IPS DF 19.7 (cell line): ENCODE data around the gene DDR2.
"Not testable (repeated sequence)": the region's sequence is repeated elsewhere in the genome, so short reads cannot be mapped to it uniquely, and the experiment has no call there.

Experiments
- DNase-seq: peaks from one replicate; pipeline ENCODE4 v3.0.0-alpha.2; 2013; ENCODE audit warnings: low read depth, low spot score

The DDR2 gene

DNA sequence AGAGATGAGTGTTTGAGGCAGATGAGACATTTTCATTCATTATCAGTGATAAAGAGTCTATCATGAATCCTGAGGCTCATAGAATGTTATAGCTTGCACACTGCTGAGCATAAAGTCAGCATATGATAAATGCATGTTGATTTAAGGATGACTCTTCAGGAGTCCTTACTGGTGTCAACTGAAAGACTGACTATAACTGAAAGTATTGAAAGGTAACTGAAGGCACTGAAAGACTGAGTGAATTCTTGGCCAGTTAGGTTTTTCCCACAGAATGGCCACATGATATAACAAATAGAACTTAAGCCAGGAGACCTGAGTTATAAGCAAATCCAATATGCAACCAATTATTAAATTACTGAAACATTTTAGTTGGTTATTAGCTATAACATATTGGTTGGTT is 89.2 kb downstream of the DDR2 start:
- DNase-seq, result no peak

DNA sequence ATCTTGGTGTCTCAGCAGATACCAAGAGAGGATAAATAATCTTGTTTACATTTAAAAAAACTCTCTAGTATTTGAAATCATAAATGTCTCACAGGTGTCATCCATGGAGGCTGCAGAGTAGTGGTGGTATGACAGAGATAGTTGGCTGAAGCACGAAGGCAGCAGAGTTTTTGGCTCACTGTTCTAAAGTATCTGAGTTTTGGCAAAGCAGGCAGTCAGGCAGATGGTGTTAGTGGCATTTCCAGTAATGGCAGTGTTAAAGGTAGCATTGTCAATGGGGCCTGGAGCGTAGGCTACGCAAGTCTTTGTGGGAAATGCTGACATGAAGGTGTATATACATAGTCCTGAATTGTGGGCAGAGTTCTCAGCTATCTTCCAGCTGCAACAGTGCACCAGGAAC is 89.8 kb downstream of the DDR2 start:
- no peak for DNase-seq

DNA sequence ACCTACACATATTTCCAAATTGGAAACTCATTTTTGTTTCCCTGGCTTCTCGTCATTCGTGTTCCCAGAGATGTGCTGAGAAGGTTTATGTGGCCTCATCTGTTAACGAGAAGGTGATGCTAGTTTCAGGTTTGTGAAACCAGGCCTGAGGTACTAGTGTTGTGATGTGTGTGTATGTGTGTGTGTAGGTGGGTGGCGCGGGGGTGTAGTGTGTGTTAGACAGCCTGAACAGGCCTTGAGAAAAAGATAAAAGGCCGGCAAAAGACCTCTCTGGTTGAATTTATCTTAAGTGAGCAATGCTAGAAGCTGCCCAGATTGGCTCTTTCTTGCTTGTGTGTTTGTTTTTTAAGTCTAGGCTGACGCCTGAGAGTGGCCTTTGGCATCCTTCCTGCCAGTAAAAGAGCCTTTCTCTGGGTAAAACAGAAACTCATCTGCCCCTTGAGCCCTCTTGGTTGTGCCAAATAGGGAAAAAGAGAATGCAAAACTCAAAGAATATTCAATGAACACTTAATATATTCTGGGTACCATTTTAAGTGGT is 92.4 kb downstream of the DDR2 start:
- DNase-seq, result no peak

DNA sequence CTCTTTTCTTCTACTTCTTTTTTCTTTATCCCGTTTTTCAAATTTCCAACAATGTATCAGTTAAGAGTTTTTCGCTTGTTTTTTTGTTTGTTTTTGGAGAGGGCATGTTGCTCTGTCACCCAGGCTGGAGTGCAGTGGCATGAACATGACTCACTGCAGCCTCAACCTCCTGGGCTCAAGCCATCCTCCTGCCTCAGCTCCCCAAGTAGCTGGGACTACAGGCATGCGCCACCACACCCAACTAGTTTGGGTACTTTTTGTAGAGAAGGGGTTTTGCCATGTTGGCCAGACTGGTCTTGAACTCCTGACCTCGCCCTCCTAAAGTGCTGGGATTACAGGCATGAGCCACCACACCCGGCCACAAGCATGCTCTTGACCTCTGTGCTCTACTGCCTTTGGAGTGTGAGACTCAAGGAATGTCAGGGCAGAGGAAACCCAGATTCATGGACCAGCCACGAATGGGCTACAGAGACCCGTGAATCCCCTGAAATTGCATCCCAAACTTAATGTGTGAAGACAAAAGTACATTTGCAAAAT is 93.1 kb downstream of the DDR2 start:
- no peak for DNase-seq

DNA sequence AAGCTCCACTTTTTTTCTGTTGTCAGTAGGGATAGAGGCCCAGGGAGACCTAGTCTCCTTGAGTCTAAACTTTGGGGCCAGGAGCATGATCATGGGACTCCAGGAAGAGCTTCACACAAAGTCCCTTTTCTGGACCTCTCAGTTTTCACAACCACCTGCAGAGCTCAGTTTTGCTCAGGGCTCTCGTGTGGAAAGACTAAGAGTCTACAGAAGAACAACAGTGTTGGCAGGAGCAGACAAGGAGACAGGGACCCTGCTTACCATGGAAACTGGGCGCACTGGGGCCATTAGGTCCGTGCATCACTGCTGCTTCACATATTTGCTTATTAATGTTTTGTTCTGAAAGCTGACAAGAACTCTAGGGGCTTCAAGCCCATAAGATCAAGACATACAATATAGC is 94.3 kb downstream of the DDR2 start:
- DNase-seq, result no peak

DNA sequence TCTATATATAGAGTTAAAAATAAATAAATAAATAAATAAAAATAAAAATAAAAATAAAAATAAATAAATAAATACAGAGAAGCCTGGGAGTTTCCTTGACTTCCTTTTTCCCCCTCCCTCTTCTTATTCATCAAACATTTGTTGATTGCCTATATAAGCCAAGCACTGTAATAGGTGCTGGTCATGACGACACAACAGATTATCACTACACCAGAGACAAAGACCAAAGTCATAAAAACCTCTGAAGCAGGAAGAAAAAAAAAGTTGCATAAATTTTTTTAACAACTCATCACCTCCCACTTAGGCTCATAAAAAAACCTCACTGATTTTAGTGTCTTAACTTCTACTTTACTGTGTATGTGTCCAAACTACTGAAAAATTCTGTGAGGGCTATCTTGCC is 95.2 kb downstream of the DDR2 start:
- DNase-seq, result not testable (repeated sequence)

DNA sequence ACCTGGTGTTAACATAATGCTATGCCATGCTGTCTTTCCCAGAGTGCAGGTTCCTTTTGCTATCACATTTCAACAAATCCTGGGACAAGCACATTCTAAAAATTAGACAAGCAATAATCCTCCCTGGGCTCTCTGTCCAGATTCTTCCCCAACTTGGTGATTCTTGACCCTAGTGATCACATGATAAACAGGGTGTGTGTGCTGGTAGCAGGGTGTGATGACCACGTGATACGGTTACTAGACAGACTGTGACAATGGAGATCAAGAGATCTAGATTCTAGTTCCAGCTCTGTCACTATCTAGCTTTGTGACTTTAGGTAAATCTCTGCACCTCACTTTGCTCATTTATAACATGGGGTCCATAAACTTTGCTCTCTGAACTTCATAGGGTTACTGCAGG is 96.3 kb downstream of the DDR2 start:
- no peak for DNase-seq

DNA sequence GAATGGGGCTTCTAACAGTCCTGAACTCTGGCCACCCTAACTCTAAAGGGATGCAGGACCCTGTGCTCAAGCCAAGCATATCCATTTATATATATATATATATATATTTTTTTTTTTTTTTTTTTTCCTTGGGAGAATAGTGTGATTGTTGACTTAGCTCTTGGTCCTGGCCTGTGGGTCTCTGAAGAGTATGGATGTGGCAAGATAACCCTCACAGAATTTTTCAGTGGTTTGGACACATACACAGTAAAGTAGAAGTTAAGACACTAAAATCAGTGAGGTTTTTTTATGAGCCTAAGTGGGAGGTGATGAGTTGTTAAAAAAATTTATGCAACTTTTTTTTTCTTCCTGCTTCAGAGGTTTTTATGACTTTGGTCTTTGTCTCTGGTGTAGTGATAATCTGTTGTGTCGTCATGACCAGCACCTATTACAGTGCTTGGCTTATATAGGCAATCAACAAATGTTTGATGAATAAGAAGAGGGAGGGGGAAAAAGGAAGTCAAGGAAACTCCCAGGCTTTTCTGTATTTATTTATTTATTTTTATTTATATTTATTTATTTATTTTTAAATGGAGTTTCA is 97.0 kb downstream of the DDR2 start:
- DNase-seq, result not testable (repeated sequence)

DNA sequence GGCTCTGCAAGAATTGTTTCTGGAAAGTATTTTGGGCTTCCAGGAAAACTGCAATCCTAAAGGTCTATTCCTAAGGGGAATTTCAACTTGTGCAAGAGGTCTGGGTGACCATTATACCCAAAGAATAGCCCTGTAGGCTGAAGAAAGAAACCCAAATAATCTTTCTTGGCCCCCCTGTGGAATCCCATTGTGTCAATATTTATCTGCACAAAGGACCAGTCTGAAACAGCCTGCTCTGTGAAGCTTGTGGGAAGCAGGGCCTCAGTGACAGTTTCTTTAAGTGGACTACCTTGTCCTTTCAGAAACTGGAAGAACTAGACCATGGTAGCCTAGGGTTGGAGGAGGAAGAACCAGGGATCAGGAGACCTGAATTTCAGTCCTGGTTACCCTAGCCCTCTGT is 99.8 kb downstream of the DDR2 start:
- DNase-seq, result no peak

DNA sequence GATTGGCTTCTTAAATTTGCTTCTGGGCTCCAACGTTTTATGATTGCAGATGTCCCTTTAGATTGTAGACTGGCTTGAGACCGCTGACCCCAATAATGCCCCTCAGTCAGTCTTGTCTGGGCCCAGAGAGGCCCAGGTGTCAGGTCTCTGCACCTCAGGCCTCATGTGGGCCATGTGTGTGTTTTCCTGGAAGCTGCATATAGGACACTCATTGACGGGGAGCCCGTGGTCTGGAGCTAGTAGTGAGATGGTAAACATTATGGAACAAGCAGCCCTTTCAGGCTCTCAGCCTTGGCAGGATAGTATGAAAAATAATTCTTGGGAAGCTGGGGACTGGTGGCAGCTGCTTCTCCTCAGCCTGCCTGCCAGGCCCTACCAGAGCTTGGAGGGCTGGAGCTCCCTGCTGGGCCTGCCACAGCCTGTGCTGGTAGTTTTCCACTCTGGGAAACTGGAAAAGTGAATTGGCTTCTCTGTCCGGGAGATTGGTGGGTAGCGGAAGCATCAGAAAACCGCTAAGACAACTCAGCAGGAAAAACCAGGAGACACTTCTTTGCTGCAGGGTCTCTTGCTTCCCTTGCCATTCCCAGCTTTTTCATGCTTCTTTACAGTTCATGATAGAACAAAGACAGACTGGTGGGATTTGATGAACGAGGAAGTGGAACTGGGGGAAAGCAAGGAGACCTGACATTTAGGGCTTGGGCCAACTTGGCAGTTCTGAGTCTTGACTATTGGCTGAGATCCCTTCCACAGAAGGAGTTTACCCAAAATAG is 100.5 kb downstream of the DDR2 start:
- no peak for DNase-seq

DNA sequence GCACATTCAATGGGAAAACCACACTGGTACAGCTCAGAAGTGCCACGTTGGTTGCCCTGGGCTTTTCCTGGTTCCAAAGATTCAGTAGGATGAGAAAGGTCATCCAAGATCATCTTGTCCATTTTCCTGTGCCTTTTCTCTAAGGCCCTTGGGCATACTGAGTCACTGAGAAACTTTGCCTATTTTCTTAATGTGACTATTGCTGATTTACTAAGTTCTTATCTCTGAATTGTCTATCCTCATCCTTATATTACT is 101.0 kb downstream of the DDR2 start:
- no peak for DNase-seq

DNA sequence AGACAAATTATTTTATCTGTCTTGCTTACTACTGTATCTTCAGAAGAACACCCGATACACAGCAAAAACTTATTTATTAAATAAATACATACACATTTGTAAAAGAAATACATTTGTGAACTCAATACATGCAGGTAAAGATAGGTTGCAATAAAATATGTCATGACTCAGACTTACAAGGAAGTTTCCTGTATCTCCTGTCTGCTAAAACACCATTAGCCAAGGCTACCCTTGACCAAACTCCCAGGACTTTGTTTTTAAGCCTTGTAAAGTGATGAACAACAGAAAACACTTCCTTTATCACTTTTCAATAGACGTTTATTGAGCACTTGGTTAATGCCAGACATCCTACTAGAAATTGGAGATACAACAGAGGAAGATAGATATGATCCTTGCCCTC is 101.8 kb downstream of the DDR2 start:
- no peak for DNase-seq

DNA sequence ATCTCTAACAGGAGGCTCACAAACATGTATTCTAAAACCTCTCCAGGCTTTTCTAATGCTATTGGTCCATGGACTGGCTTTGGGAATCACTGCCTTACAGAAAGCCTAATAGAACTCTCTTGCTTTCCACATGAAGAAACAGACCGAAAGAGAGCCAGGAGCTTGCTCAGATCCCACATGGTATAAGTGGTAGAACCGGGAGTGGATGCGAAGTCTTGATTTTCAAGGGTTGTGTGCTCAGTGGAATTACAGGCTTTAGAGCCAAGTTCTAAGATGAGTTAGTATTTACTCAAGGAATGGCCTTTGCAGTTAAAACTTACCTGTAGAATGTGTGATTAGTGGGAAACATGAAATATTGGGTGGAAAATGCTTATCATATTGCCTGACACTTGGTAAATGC is 103.9 kb downstream of the DDR2 start:
- no peak for DNase-seq

DNA sequence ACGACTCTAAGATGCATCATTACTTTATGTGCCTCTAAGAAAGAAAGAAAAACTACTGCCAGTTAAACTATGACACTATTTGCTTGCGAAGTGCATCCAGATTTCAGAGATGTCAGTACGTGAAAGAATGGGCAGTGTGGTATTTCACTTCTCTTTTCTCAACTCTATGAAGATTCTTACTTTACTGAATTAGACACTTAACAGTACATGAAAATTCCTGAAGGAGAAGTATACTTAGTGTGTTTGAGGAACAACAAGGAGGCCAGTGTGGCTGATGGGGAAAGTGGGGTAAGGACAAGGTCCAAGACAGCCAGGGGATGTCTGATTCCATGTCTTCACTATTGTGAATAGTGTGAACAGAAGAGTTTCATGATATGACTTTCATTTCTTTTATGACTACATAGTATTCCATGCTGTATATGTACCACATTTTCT is 104.4 kb downstream of the DDR2 start:
- DNase-seq, result no peak

DNA sequence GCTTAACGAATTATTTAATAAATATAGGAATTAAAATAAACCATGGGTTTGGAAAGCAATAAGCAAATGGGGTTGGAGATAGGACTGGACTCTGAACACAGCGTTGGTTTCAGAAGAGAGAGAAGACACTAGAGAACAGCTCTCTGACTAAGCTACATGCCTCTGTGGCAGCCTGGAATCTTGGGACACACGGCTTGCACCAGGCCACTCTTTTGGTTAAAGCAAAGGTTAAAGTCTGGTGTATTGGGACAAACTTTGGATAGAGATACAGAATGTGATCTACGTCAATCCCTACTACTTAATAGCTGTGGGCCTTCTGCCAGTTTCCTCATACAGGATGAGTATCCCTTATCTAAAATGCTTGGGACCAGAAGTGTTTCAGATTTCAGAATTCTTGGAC is 108.5 kb downstream of the DDR2 start:
- DNase-seq, result no peak

DNA sequence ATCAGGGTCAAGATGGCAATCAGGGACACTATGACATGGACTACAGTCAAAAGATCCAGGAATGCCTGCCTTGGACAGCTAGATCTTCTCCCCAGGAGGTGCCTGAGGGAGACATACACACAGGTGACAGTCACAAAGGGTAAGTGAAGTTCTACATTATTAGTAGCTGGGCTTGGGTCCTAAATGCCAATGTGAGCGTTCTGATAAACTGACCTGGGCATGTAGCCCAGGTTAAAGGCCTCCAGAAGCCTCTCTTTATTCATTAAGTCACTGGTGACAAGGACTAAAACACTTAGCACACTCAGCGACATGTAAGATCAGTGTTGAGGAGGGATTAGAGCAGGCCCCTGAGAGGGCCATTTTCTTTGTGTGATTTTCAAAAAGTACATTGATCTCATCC is 109.3 kb downstream of the DDR2 start:
- DNase-seq, result no peak

DNA sequence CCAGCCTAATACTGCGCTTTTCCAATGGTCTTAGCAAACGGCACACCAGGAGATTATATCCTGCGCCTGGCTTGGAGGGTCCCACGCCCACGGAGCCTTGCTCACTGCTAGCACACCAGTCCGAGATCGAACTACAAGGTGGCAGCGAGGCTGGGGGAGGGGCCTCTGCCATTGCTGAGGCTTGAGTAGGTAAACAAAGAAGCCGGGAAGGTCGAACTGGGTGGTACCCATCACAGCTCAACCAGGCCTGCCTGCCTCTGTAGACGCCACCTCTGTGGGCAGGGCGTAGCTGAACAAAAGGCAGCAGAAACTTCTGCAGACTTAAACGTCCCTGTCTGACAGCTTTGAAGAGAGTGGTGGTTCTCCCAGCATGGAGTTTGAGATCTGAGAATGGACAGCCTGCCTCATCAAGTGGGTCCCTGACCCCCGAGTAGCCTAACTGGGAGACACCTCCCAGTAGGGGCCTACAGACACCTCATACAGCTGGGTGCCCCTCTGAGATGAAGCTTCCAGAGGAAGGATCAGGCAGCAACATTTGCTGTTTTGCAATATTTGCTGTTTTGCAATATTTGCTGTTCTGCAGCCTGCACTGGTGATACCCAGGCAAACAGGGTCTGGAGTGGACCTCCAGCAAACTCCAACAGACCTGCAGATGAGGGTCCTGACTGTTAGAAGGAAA is 114.1 kb downstream of the DDR2 start:
- DNase-seq, result not testable (repeated sequence)

DNA sequence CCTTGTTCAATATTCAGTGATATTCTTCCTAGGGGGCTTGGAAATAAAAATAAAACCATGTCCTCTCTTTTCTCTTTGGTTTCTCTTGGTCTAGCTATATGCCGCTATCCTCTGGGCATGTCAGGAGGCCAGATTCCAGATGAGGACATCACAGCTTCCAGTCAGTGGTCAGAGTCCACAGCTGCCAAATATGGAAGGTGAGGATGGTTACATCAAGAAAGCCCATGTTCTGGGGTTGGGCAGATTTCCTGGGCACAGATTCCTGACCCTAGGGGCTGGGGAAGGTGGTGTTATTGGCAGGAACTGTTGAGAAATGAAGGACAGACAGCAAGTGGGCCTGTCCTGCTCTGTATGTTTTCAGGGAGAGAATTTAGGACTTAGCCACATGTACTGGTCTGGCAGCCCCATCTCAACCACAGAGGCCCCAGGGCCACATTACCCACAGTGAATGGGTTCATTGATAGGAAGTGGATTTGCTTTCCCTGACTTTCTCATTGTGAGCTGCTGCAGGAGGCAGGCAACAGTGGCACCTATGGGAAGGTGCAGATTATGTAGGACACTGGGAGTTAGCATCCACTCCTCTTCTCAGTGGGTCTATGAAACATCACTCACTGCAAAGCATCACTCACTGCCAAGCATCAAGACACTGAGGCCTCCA is 120.9 kb downstream of the DDR2 start:
- no peak for DNase-seq

DNA sequence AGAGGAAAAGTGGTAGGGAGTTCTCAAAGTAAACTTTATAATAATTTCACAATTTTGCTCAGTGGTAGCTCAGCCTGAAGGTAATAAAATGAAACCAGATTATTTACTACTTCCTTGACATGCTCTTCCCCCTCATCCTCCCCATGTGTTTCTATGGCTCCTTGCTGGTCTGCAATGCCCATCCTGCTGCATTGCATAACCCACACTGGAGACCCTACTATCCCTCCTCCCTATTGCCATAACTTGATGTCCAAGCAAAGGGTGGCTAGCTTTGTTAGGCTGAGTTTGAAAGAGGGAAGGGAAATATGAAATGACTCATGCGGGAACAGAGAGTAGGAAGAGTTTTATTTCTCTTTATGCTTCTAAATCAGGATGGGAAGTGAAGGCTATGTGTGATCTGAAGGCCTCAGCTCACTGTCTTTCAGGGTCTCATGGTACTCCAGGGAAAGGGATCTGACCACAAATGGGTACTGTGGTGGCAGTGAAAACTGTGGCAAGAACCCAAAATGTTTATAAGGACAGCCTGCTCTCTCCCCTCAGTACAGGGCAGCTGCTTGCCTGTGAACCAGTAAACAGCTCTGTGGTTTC is 121.8 kb downstream of the DDR2 start:
- DNase-seq, result no peak

DNA sequence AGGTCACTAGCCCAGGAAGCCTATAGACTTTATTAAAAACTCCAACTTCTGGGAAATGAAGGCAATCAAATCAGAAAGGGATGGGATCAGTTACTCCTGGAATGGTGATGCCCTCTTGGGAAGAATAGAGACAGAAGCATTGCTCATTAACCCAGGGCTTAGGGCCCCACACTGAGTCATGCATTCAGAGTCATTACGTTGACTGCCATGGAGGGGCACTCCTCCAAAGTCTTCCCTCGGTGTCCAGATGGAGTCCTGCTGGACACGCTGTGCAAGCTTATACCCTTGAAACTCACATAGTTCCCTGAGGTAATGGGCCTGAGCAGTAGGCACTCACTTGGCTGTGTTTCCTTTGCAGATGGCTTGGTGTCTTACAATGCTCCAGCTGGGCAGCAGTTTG is 123.0 kb downstream of the DDR2 start:
- DNase-seq, result no peak

DNA sequence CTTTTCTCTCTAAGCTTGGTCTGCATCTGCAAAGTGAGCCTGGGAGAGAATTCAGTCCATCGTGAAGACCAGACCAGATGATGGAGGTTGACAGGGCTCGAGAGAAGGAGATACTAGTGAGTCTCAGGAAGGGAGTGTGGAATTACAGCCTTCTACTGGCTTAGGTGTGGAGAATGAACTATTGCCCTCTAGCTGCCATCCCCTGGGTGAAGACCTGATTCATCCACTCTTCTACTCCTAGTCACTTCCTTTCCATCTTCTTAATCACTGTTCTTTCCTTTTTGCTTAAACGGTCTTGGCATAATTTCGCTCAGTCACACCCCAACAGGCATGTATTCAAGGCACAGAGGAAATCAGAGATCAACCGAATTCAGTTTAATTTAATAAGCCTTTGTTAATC is 124.3 kb downstream of the DDR2 start:
- DNase-seq, result no peak

DNA sequence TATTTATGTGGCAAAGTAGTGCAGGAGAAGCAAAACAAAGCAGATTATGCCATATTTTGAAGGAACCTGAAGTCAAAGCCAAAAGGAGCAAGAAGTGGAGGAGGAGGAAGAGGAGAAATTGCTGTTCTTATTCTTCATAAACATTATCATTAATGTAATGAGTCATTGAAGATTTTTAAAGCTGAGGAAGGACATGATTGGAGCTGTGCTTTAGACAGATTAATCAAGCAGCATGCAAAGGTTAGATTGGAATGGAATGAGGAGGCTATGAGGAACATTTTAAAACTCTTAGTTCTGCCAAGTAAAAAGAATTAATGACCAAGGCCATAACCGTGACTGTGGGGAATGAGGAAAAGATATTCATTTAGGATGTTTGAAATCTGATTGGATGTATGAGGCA is 125.2 kb downstream of the DDR2 start:
- no peak for DNase-seq
